Mucosa of gallbladder (tissue), 1 donor: ENCODE measurements around the gene ROBO1. TPM values are rescaled to one million over a fixed set of nuclear protein-coding genes. Genes with fewer than 3 reads are reported as not detected.
"Not testable (repeated sequence)": the region's sequence is repeated elsewhere in the genome, so short reads cannot be mapped to it uniquely, and the experiment has no call there.

Experiments used
- DNase-seq: peaks from one replicate; pipeline ENCODE4 v3.0.0-alpha.2; 2020; ENCODE audit warnings: low spot score
- total RNA-seq: library from RNA; stranded (reverse); gene quantifications from one replicate; pipeline ENCODE4 v1.2.1, GENCODE V29; 2021
- donor health status: DM: no; HTN: no; CAD: no.

The ROBO1 gene
- total RNA-seq, 1 donor from 2014 or later, result 9.6 TPM

- DNase-seq, result no peak
These were observed 968.1 kb downstream of the ROBO1 start for GRCh38 chr3:78799681-78800080.

- DNase-seq, result no peak
These were observed 969.4 kb downstream of the ROBO1 start for GRCh38 chr3:78798266-78798832.

- no peak for DNase-seq
These were observed 973.4 kb downstream of the ROBO1 start for GRCh38 chr3:78794431-78794830.

GRCh38 chr3:78792733-78793132 is 975.1 kb downstream of the ROBO1 start:
- no peak for DNase-seq

GRCh38 chr3:78792212-78792611 is 975.6 kb downstream of the ROBO1 start:
- no peak for DNase-seq

- DNase-seq, result no peak
These were observed 976.0 kb downstream of the ROBO1 start for GRCh38 chr3:78791753-78792152.

GRCh38 chr3:78788839-78789238 is 979.0 kb downstream of the ROBO1 start:
- DNase-seq, result no peak

- DNase-seq, result no peak
These were observed 982.8 kb downstream of the ROBO1 start for GRCh38 chr3:78785004-78785403.

GRCh38 chr3:78781351-78781750 is 986.4 kb downstream of the ROBO1 start:
- DNase-seq, result no peak

GRCh38 chr3:78765671-78766485 is 1001.9 kb downstream of the ROBO1 start:
- no peak for DNase-seq

- no peak for DNase-seq
These were observed 1003.2 kb downstream of the ROBO1 start for GRCh38 chr3:78764634-78765033.

- DNase-seq, result no peak
These were observed 1005.7 kb downstream of the ROBO1 start for GRCh38 chr3:78762121-78762520.

- DNase-seq, result no peak
These were observed 1006.7 kb downstream of the ROBO1 start for GRCh38 chr3:78761126-78761525.

- no peak for DNase-seq
These were observed 1010.1 kb downstream of the ROBO1 start for GRCh38 chr3:78757731-78758130.

GRCh38 chr3:78754066-78754743 is 1013.6 kb downstream of the ROBO1 start:
- DNase-seq, result no peak

- no peak for DNase-seq
These were observed 1016.5 kb downstream of the ROBO1 start for GRCh38 chr3:78751266-78751665.

GRCh38 chr3:78750291-78750690 is 1017.5 kb downstream of the ROBO1 start:
- DNase-seq, result not testable (repeated sequence)

GRCh38 chr3:78749056-78749455 is 1018.7 kb downstream of the ROBO1 start:
- DNase-seq, result no peak

GRCh38 chr3:78745847-78746246 is 1022.0 kb downstream of the ROBO1 start:
- no peak for DNase-seq

GRCh38 chr3:78742491-78742890 is 1025.3 kb downstream of the ROBO1 start:
- DNase-seq, result no peak

GRCh38 chr3:78742041-78742440 is 1025.8 kb downstream of the ROBO1 start:
- no peak for DNase-seq

- no peak for DNase-seq
These were observed 1026.6 kb downstream of the ROBO1 start for GRCh38 chr3:78741066-78741645.

- DNase-seq, result no peak
These were observed 1029.0 kb downstream of the ROBO1 start for GRCh38 chr3:78738833-78739232.
